SK-N-DZ (cell line): ENCODE data around the gene ITGB2.
"Not testable (repeated sequence)": the region's sequence is repeated elsewhere in the genome, so short reads cannot be mapped to it uniquely, and the experiment has no call there.

ENCODE experiments used
- DNase-seq: peaks from one replicate; pipeline ENCODE4 v3.0.0-alpha.2; 2015; ENCODE audit warnings: low spot score

The ITGB2 gene

GRCh38 chr21:44942566-44942965 lies 21.9 kb upstream of the ITGB2 start:
- no peak for DNase-seq

- no peak for DNase-seq
Measured at GRCh38 chr21:44941567-44941966, 20.9 kb upstream of the ITGB2 start.

GRCh38 chr21:44940116-44940631 lies 19.5 kb upstream of the ITGB2 start:
- no peak for DNase-seq

- DNase-seq = peak; percentile 74
Measured at GRCh38 chr21:44939532-44940115, 18.9 kb upstream of the ITGB2 start, which contains the start of gene SLX9. Gene SLX9, plus strand, starts transcription at chr21:44940029. Its CDS starts 29 bp downstream, at chr21:44940058.

GRCh38 chr21:44938772-44939531 lies 18.3 kb upstream of the ITGB2 start:
- DNase-seq = no peak

- no peak for DNase-seq
Measured at GRCh38 chr21:44935533-44935927, 14.8 kb upstream of the ITGB2 start.

GRCh38 chr21:44934797-44935532 lies 14.3 kb upstream of the ITGB2 start:
- DNase-seq = no peak

GRCh38 chr21:44934276-44934675 lies 13.6 kb upstream of the ITGB2 start:
- no peak for DNase-seq

- DNase-seq = no peak
Measured at GRCh38 chr21:44933918-44934260, 13.2 kb upstream of the ITGB2 start.

GRCh38 chr21:44933199-44933917 lies 12.7 kb upstream of the ITGB2 start:
- DNase-seq = no peak

- no peak for DNase-seq
Measured at GRCh38 chr21:44932408-44933181, 11.9 kb upstream of the ITGB2 start.

GRCh38 chr21:44931501-44932407 lies 11.1 kb upstream of the ITGB2 start:
- DNase-seq = no peak

GRCh38 chr21:44931137-44931500 lies 10.4 kb upstream of the ITGB2 start:
- no peak for DNase-seq

GRCh38 chr21:44930543-44930981 lies 9.9 kb upstream of the ITGB2 start:
- no peak for DNase-seq

- no peak for DNase-seq
Measured at GRCh38 chr21:44929799-44930542, 9.3 kb upstream of the ITGB2 start.

- DNase-seq = no peak
Measured at GRCh38 chr21:44929242-44929798, 8.6 kb upstream of the ITGB2 start.

GRCh38 chr21:44928500-44929241 lies 8.0 kb upstream of the ITGB2 start:
- not testable (repeated sequence) for DNase-seq
